Mesenchymal stem cell (in vitro differentiated cells and primary cell): ENCODE results near the gene SHTN1.

Source experiments
- DNase-seq: peaks from one replicate; pipeline ENCODE4 v3.0.0-alpha.2; 2013
- H2AFZ ChIP-seq: one replicate; pipeline ENCODE4 v1.6.1; 2013; ENCODE audit warnings: low read depth, mild to moderate bottlenecking, control low read depth, inconsistent platforms, low read length, moderate library complexity
- H2AK5ac ChIP-seq: 2 replicates; pipeline ENCODE4 v1.6.1; 2013; ENCODE audit warnings: low read length, moderate library complexity, mild to moderate bottlenecking, inconsistent platforms; ENCODE audit not compliant: severe bottlenecking
- H2BK120ac ChIP-seq: one replicate; pipeline ENCODE4 v1.6.1; 2013; ENCODE audit warnings: low read depth, mild to moderate bottlenecking, inconsistent platforms, low read length, moderate library complexity
- H2BK12ac ChIP-seq, 2 experiments: one replicate each; pipeline ENCODE4 v1.6.1; 2013; ENCODE audit warnings: inconsistent platforms in 2 of 2, low read length in 2 of 2, mild to moderate bottlenecking in 2 of 2, moderate library complexity in 2 of 2, control low read depth in 1 of 2
- H2BK15ac ChIP-seq: one replicate; pipeline ENCODE4 v1.6.1; 2013; ENCODE audit warnings: mild to moderate bottlenecking, low read depth, inconsistent platforms; ENCODE audit not compliant: poor library complexity, severe bottlenecking
- H2BK5ac ChIP-seq: 2 replicates; pipeline ENCODE4 v1.6.1; 2013; ENCODE audit warnings: low read depth, mild to moderate bottlenecking, low read length, control low read depth, inconsistent platforms; ENCODE audit not compliant: poor library complexity, severe bottlenecking
- H3K14ac ChIP-seq, 2 experiments: one replicate each; pipeline ENCODE4 v1.6.1; 2013; ENCODE audit warnings: inconsistent platforms in 2 of 2, low read length in 2 of 2, control low read depth in 1 of 2, mild to moderate bottlenecking in 1 of 2, moderate library complexity in 1 of 2
- H3K18ac ChIP-seq, 2 experiments: one replicate each; pipeline ENCODE4 v1.6.1; 2013; ENCODE audit warnings: inconsistent platforms in 2 of 2, low read length in 2 of 2, control low read depth in 1 of 2, low read depth in 1 of 2, mild to moderate bottlenecking in 1 of 2
- H3K23ac ChIP-seq, 2 experiments: one replicate each; pipeline ENCODE4 v1.6.1; 2013; ENCODE audit warnings: inconsistent platforms in 2 of 2, low read length in 2 of 2, mild to moderate bottlenecking in 2 of 2, moderate library complexity in 2 of 2, control low read depth in 1 of 2
- H3K27ac ChIP-seq: 2 replicates; pipeline ENCODE4 v1.5.1; 2013; ENCODE audit warnings: mild to moderate bottlenecking, moderate library complexity, low read length, control low read depth, inconsistent platforms; ENCODE audit not compliant: poor library complexity, severe bottlenecking
- H3K27me3 ChIP-seq, 2 experiments: 2 replicates each; pipeline versions ENCODE4 v1.6.1 to v1.7.0; 2013; ENCODE audit warnings: low read length in 2 of 2, mild to moderate bottlenecking in 2 of 2, moderate library complexity in 2 of 2, control low read depth in 1 of 2, inconsistent platforms in 1 of 2; ENCODE audit not compliant: control insufficient read depth in 1 of 2, insufficient read depth in 1 of 2
- H3K36me3 ChIP-seq, 2 experiments: 2 replicates each; pipeline versions ENCODE4 v1.6.1 to v1.7.0; 2013; ENCODE audit warnings: low read length in 2 of 2, control low read depth in 1 of 2, inconsistent platforms in 1 of 2, low read depth in 1 of 2, mild to moderate bottlenecking in 1 of 2; ENCODE audit not compliant: insufficient read depth in 2 of 2, control insufficient read depth in 1 of 2
- H3K4ac ChIP-seq, 2 experiments: one replicate each; pipeline ENCODE4 v1.6.1; 2013; ENCODE audit warnings: inconsistent platforms in 2 of 2, low read length in 2 of 2, mild to moderate bottlenecking in 2 of 2, moderate library complexity in 2 of 2, control low read depth in 1 of 2, low read depth in 1 of 2
- H3K4me1 ChIP-seq: 2 replicates; pipeline ENCODE4 v1.6.1; 2013; ENCODE audit warnings: low read depth, low read length, control low read depth; ENCODE audit not compliant: control insufficient read depth, insufficient read depth
- H3K4me2 ChIP-seq: 2 replicates; pipeline ENCODE4 v1.6.1; 2013; ENCODE audit warnings: low read length, mild to moderate bottlenecking, inconsistent platforms; ENCODE audit not compliant: poor library complexity, severe bottlenecking
- H3K4me3 ChIP-seq, 2 experiments: 2 replicates each; pipeline versions ENCODE4 v1.5.1 to v1.7.0; 2013; ENCODE audit warnings: low read length in 2 of 2, mild to moderate bottlenecking in 2 of 2, control low read depth in 1 of 2, low read depth in 1 of 2; ENCODE audit not compliant: insufficient read depth in 1 of 2
- H3K79me1 ChIP-seq: replicated peaks from 2 replicates; pipeline ENCODE4 v1.6.1; 2013; ENCODE audit warnings: mild to moderate bottlenecking, control low read depth, low read length, inconsistent platforms; ENCODE audit not compliant: poor library complexity, severe bottlenecking
- H3K9ac ChIP-seq: 2 replicates; pipeline ENCODE4 v1.7.0; 2013; ENCODE audit warnings: mild to moderate bottlenecking, low read length, moderate library complexity
- H3K9me3 ChIP-seq: 2 replicates; pipeline ENCODE4 v1.7.0; 2013; ENCODE audit warnings: mild to moderate bottlenecking, low read length; ENCODE audit not compliant: control insufficient read depth
- H4K8ac ChIP-seq: one replicate; pipeline ENCODE4 v1.6.1; 2013; ENCODE audit warnings: inconsistent platforms, mild to moderate bottlenecking, low read length, moderate library complexity
- H4K91ac ChIP-seq: one replicate; pipeline ENCODE4 v1.6.1; 2013; ENCODE audit warnings: mild to moderate bottlenecking, low read length, inconsistent platforms
- WGBS: methylation state at CpG from one replicate; pipeline ENCODE4 v1.1.7; 2013; ENCODE audit warnings: mixed read lengths; 5-methylcytosine and 5-hydroxymethylcytosine counted together

Gene SHTN1

DNA sequence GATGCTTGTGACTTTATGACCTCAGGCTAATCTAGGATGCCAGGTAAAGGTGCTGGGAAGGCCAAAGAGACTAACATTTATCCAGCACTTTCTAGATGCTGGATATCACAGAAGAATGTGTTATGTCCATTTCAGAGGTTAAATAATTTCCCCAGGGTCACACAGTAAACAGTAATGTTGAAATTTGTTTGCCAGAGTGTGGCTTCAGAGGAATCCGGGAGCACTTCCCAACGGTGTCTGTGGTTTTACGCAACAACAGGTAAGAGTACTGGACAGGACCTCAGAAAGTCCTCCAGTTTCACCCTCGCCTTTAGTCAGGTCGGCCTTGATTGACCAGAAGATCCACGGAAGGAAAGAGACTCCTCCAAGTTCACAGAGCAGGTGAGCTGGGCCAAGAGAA, 1.7 kb downstream of the SHTN1 start:
- Histone ChIP-seq H3K27me3 (peaks cover 0 to 7% of the 10 kb centered on the region in 2 experiments), H3K4ac (no peak overlapping the region), H2BK15ac (no peak overlapping the region), H2AK5ac (no peak overlapping the region), H4K91ac (no peak overlapping the region), H2BK12ac (no peak overlapping the region), H3K4me3 (no peak overlapping the region), H3K4me2 (no peak overlapping the region), H3K9me3 (peaks cover 8% of the 10 kb centered on the region), H2BK5ac (no peak overlapping the region), H3K9ac (no peak overlapping the region), H3K18ac (no peak overlapping the region), H4K8ac (no peak overlapping the region), H2BK120ac (no peak overlapping the region), H3K36me3 (no peaks in the 10 kb centered on the region), H3K14ac (no peak overlapping the region), H3K23ac (no peak overlapping the region), H3K27ac (no peak overlapping the region), H3K4me1 (peaks cover 9% of the 10 kb centered on the region), H3K79me1 (peaks cover 10% of the 10 kb centered on the region), H2AFZ (no peak overlapping the region)
- DNase-seq = no peak
- WGBS = 98% methylated on average over 6 of the region's 6 CpGs

- Histone ChIP-seq H3K18ac (no peak overlapping the region), H3K4me2 (no peak overlapping the region), H3K4me1 (peaks cover 9% of the 10 kb centered on the region), H2BK120ac (no peak overlapping the region), H3K14ac (no peak overlapping the region), H2BK12ac (no peak overlapping the region), H3K27ac (no peak overlapping the region), H2BK5ac (no peak overlapping the region), H2BK15ac (no peak overlapping the region), H3K4me3 (no peak overlapping the region), H3K9me3 (no peaks in the 10 kb centered on the region), H2AFZ (no peak overlapping the region), H2AK5ac (no peak overlapping the region), H4K8ac (no peak overlapping the region), H3K4ac (no peak overlapping the region), H3K79me1 (peaks cover 10% of the 10 kb centered on the region), H3K23ac (no peak overlapping the region), H3K27me3 (peaks cover 0 to 7% of the 10 kb centered on the region in 2 experiments), H3K36me3 (no peaks in the 10 kb centered on the region), H4K91ac (no peak overlapping the region), H3K9ac (no peak overlapping the region)
- DNase-seq = no peak
These were observed 2.8 kb downstream of the SHTN1 start for GRCh38 chr10:117002206-117002605.

- Histone ChIP-seq H3K4me1 (peaks cover 9% of the 10 kb centered on the region), H2AFZ (no peak overlapping the region), H3K27ac (no peak overlapping the region), H3K23ac (no peak overlapping the region), H3K36me3 (no peaks in the 10 kb centered on the region), H3K27me3 (peaks cover 0 to 7% of the 10 kb centered on the region in 2 experiments), H3K9ac (no peak overlapping the region), H4K8ac (no peak overlapping the region), H2AK5ac (no peak overlapping the region), H3K4me2 (no peak overlapping the region), H3K79me1 (peaks cover 12% of the 10 kb centered on the region), H2BK120ac (no peak overlapping the region), H2BK15ac (no peak overlapping the region), H3K4ac (no peak overlapping the region), H2BK5ac (no peak overlapping the region), H3K9me3 (no peaks in the 10 kb centered on the region), H4K91ac (no peak overlapping the region), H3K18ac (no peak overlapping the region), H2BK12ac (no peak overlapping the region), H3K14ac (no peak overlapping the region), H3K4me3 (no peak overlapping the region)
- no peak for DNase-seq
- WGBS = 86% methylated on average over 1 of the region's 2 CpGs
These were observed 3.8 kb downstream of the SHTN1 start for GRCh38 chr10:117001144-117001543.

DNA sequence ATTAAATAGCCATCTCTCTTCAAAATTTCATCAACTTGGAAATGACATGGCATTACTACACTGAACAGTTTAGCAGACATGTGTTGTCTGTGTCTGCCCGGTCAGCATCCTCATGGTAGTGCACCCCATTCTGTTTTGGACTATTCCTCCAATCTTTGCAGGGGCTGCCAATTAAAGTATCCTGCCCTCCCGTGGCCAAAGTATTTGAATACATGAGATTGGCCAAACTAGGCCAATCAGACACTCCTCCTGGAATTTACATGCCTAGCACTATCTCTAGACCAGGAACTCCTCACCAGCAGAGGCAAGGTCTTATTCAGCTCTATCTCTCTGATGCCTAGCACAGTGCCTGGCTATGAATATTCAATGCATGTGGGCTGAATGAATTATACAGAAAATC, 4.4 kb downstream of the SHTN1 start:
- H3K79me1 ChIP-seq = peaks cover 15% of the 10 kb centered on the region
- WGBS = 70% methylated on average over 2 of the region's 2 CpGs

More for the DNA sequence above, 4.4 kb downstream of the SHTN1 start:
- no peak overlapping the region for H3K4me3 ChIP-seq
- H3K4ac ChIP-seq = no peak overlapping the region
- no peak overlapping the region for H3K4me2 ChIP-seq
- H3K27me3 ChIP-seq = peaks cover 0 to 2% of the 10 kb centered on the region in 2 experiments
- no peak overlapping the region for H2BK15ac ChIP-seq
- H2AFZ ChIP-seq = no peak overlapping the region
- H3K9ac ChIP-seq = no peak overlapping the region
- H3K18ac ChIP-seq = no peak overlapping the region
- no peak overlapping the region for H2BK12ac ChIP-seq
- peaks cover 6% of the 10 kb centered on the region for H3K4me1 ChIP-seq
- no peak overlapping the region for H3K23ac ChIP-seq
- no peak overlapping the region for H2AK5ac ChIP-seq
- no peak overlapping the region for H4K91ac ChIP-seq
- no peak overlapping the region for H2BK5ac ChIP-seq
- H3K14ac ChIP-seq = no peak overlapping the region
- no peak overlapping the region for H3K27ac ChIP-seq
- H4K8ac ChIP-seq = no peak overlapping the region
- no peaks in the 10 kb centered on the region for H3K36me3 ChIP-seq
- no peak overlapping the region for H2BK120ac ChIP-seq
- H3K9me3 ChIP-seq = no peaks in the 10 kb centered on the region
- DNase-seq = no peak
